SJCRH30 (cell line): ENCODE measurements around the gene DENR. TPM values are rescaled to one million over a fixed set of nuclear protein-coding genes. Genes with fewer than 3 reads are reported as not detected.
"Not testable (repeated sequence)": the region's sequence is repeated elsewhere in the genome, so short reads cannot be mapped to it uniquely, and the experiment has no call there.

Experiments used
- DNase-seq, 2 experiments: peaks; one replicate each; pipeline ENCODE4 v3.0.0-alpha.2; 2015 to 2020
- H3K27ac ChIP-seq: fragments of 250-450 bp; sonication (Bioruptor Pico); 2 replicates; pipeline ENCODE4 v1.5.1; 2020; ENCODE audit warnings: mild to moderate bottlenecking, moderate library complexity
- H3K27me3 ChIP-seq: fragments of 250-450 bp; sonication (Bioruptor Pico); 2 replicates; pipeline ENCODE4 v1.5.1; 2020; ENCODE audit warnings: mild to moderate bottlenecking, moderate library complexity
- H3K36me3 ChIP-seq: fragments of 250-450 bp; sonication (Bioruptor Pico); 2 replicates; pipeline ENCODE4 v1.5.1; 2020; ENCODE audit warnings: mild to moderate bottlenecking, moderate library complexity
- H3K4me1 ChIP-seq: fragments of 250-450 bp; sonication (Bioruptor Pico); 2 replicates; pipeline ENCODE4 v1.5.1; 2020; ENCODE audit warnings: mild to moderate bottlenecking, moderate library complexity
- H3K4me3 ChIP-seq: fragments of 250-450 bp; sonication (Bioruptor Pico); 2 replicates; pipeline ENCODE4 v1.5.1; 2020; ENCODE audit warnings: mild to moderate bottlenecking, moderate library complexity
- H3K9me3 ChIP-seq: fragments of 250-450 bp; sonication (Bioruptor Pico); replicated peaks from 2 replicates; pipeline ENCODE4 v1.5.1; 2020; ENCODE audit warnings: mild to moderate bottlenecking, moderate library complexity
- total RNA-seq: library from RNA; depleted of rRNA; stranded (reverse); fragments of >200 nt; shearing (Covaris generic); gene quantifications from 2 replicates; pipeline ENCODE4 v1.2.3, GENCODE V29; 2014

The DENR gene
- total RNA-seq, 1 experiment from 2014 or later: 82.5 TPM

GRCh38 chr12:122729583-122730214 lies 22.9 kb upstream of the DENR start:
- H3K27me3 ChIP-seq: no peaks in the 10 kb centered on the region
- H3K4me3 ChIP-seq: no peak overlapping the region
- no peak for DNase-seq
- H3K36me3 ChIP-seq: no peaks in the 10 kb centered on the region
- H3K9me3 ChIP-seq: no peaks in the 10 kb centered on the region
- no peaks in the 10 kb centered on the region for H3K4me1 ChIP-seq
- no peak overlapping the region for H3K27ac ChIP-seq

DNA sequence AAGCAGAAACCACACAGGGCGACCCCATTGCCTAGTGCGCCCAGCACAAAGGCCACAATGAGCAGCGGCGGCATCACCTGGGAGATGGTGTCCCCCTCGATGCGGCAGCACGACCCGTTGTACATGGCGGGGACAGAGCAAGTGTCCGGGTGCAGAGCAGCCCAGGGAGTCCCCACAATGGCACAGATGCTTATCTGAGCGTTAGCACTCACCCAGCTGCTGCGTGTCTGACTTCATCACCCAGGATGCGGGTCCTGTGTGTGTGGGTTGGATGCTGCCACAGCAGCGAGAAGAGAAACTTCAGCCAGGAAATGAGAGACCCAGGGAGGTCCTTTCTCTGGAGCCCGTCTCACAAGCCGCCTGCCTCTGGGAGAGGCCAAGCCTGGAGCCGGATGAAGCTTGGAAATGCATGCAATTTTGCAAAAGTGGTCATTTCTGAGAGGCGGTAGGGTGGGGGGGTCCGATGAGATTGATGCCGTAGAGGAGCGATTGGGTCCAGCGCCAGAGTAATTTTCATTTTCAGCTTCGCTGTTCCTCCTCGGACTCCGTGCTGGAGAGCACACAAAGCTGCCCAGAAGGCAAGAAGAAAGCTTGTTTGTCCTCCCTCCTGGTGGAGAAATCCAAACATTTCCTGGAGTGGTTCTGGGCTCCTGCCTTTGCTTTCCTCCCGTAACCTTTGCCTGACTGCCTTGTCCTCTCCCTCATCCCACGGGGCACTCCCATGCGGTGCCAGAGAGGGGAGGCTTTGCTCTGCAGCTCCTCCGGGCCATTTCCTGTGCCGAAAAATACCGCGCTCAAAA lies 22.2 kb upstream of the DENR start, which contains the start of gene HCAR1:
TSS of gene HCAR1 (minus strand) at position 630 of the 800 bp plus-strand sequence. CDS start at position 125, 505 bp downstream.
- H3K4me3 ChIP-seq: no peak within 1 kb of the TSS

DNA sequence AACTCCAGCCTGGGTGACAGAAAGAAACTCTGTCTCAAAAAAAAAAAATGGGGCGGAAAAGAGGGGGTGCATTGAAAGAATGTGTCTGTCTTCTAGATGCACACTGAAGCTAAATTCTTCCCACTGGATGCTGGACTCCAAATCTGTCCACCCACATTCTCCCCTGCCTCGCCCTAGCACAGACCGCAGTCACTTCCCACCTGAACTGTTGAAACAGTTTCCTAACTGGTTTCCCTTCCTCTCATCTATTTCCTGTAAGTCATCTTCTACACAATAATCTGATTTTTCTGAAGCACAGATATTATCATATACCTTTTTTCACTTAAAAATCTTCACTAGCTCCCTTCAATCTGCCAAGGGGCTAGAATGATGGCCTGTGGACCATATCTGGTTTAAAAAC lies 20.5 kb upstream of the DENR start:
- no peaks in the 10 kb centered on the region for H3K9me3 ChIP-seq
- H3K27me3 ChIP-seq: no peaks in the 10 kb centered on the region
- no peaks in the 10 kb centered on the region for H3K36me3 ChIP-seq
- H3K4me1 ChIP-seq: no peaks in the 10 kb centered on the region
- no peak overlapping the region for H3K27ac ChIP-seq
- DNase-seq: no peak
- no peak overlapping the region for H3K4me3 ChIP-seq

More for the DNA sequence above, 22.2 kb upstream of the DENR start, which contains the start of gene HCAR1:
- no peak for DNase-seq
- Histone ChIP-seq H3K9me3 (no peaks in the 10 kb centered on the region), H3K4me1 (no peaks in the 10 kb centered on the region), H3K36me3 (no peaks in the 10 kb centered on the region), H3K27ac (no peak within 1 kb of the TSS), H3K27me3 (no peaks in the 10 kb centered on the region)

GRCh38 chr12:122732611-122733010 lies 20.0 kb upstream of the DENR start:
- Histone ChIP-seq H3K27ac (no peak overlapping the region), H3K9me3 (no peaks in the 10 kb centered on the region), H3K4me3 (no peak overlapping the region), H3K27me3 (no peaks in the 10 kb centered on the region), H3K36me3 (no peaks in the 10 kb centered on the region), H3K4me1 (no peaks in the 10 kb centered on the region)
- no peak for DNase-seq

DNA sequence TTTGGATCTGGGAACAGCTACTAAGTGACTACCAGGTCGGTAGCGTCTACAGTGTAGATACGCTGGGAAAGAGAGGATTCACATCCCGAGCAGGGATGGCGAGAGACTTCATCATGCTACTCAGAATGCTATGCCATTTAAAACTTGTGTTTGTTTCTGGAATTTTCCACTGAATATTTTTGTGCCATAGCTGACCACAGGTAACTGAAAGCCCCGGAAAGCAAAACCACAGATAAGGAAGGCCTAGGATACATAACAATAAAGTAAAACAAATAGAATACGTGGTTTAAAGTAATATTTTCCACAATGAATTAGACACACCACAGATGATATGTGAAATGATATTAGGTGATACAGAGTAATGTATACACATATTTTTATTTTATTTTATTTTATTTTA lies 14.1 kb upstream of the DENR start:
- no peak for DNase-seq
- Histone ChIP-seq H3K9me3 (no peaks in the 10 kb centered on the region), H3K27ac (no peak overlapping the region), H3K36me3 (no peaks in the 10 kb centered on the region), H3K4me3 (no peak overlapping the region), H3K4me1 (peaks cover 9% of the 10 kb centered on the region), H3K27me3 (no peaks in the 10 kb centered on the region)

- Histone ChIP-seq H3K9me3 (no peaks in the 10 kb centered on the region), H3K27me3 (no peaks in the 10 kb centered on the region), H3K27ac (no peak overlapping the region), H3K4me1 (peaks cover 9% of the 10 kb centered on the region), H3K36me3 (no peaks in the 10 kb centered on the region), H3K4me3 (no peak overlapping the region)
- DNase-seq: no peak
Observed at GRCh38 chr12:122740351-122740750, 12.3 kb upstream of the DENR start.

- Histone ChIP-seq H3K27ac (no peak overlapping the region), H3K36me3 (no peaks in the 10 kb centered on the region), H3K4me1 (peaks cover 9% of the 10 kb centered on the region), H3K4me3 (no peak overlapping the region), H3K27me3 (no peaks in the 10 kb centered on the region), H3K9me3 (no peaks in the 10 kb centered on the region)
- no peak for DNase-seq
Observed at GRCh38 chr12:122743895-122744525, 8.6 kb upstream of the DENR start.

GRCh38 chr12:122747224-122748135 lies 5.1 kb upstream of the DENR start:
- Histone ChIP-seq H3K36me3 (no peaks in the 10 kb centered on the region), H3K4me3 (no peak overlapping the region), H3K27ac (no peak overlapping the region), H3K27me3 (no peaks in the 10 kb centered on the region), H3K9me3 (no peaks in the 10 kb centered on the region), H3K4me1 (peaks cover 8% of the 10 kb centered on the region)
- no peak for DNase-seq

GRCh38 chr12:122749569-122750332 lies 2.9 kb upstream of the DENR start:
- Histone ChIP-seq H3K27ac (no peak overlapping the region), H3K9me3 (no peaks in the 10 kb centered on the region), H3K27me3 (no peaks in the 10 kb centered on the region), H3K36me3 (peaks cover 5% of the 10 kb centered on the region), H3K4me1 (peaks cover 8% of the 10 kb centered on the region), H3K4me3 (peak overlapping the region; percentile 49)
- peak; percentile 59 to 78 for DNase-seq

DNA sequence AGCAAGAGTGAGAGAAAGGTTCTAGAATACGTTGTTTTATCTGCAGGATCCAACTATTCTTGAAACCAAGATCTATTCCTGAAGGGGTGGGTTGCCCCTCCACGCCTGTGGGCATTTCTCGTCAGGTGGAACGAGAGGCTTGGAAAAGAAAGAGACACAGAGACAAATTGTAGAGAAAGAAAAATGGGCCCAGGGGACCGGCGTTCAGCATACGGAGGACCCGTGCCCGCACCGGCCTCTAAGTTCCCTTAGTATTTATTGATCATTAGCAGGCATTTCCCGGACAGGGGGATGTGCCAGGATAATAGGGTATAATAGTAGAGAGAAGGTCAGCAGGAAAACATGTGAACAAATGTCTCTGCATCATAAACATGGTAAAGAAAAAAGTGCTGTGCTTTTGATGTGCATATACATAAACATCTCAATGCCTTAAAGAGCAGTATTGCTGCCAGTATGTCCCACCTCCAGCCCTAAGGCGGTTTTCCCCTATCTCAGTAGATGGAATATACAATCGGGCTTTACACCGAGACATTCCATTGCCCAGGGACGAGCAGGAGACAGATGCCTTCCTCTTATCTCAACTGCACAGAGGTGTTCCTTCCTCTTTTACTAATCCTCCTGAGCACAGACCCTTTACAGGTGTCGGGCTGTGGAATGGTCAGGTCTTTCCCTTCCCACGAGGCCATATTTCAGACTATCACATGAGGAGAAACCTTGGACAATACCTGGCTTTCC lies 1.7 kb upstream of the DENR start:
- peaks cover 13% of the 10 kb centered on the region for H3K36me3 ChIP-seq
- not testable (repeated sequence) for H3K4me3 ChIP-seq, H3K27ac ChIP-seq, H3K9me3 ChIP-seq, H3K4me1 ChIP-seq, DNase-seq, H3K27me3 ChIP-seq

DNA sequence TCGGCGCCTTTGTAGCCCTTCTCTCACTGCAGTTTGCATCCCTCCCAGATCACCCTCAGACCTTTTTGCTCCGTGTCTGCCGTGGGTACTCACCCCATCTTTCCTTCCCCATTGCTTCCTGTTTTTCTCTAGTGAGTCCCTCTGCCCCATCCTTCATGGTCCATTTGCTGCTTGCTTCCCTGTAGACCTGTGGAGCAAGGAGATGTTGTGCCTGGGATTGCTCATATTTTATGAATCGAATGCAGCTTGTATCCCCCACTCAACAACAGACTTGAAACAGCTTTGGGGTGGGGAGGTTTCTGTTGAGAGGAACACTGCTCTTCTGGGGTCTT lies 661 bp downstream of the DENR start:
- peak overlapping the region; percentile 81 for H3K27ac ChIP-seq
- no peaks in the 10 kb centered on the region for H3K27me3 ChIP-seq
- no peak for DNase-seq
- peaks cover 8% of the 10 kb centered on the region for H3K4me1 ChIP-seq
- peak overlapping the region; percentile 83 for H3K4me3 ChIP-seq
- H3K9me3 ChIP-seq: no peaks in the 10 kb centered on the region
- peaks cover 28% of the 10 kb centered on the region for H3K36me3 ChIP-seq

- peaks cover 39% of the 10 kb centered on the region for H3K36me3 ChIP-seq
- H3K27ac ChIP-seq: no peak overlapping the region
- no peaks in the 10 kb centered on the region for H3K27me3 ChIP-seq
- H3K4me3 ChIP-seq: no peak overlapping the region
- no peaks in the 10 kb centered on the region for H3K9me3 ChIP-seq
- H3K4me1 ChIP-seq: peaks cover 8% of the 10 kb centered on the region
- DNase-seq: no peak
Observed at GRCh38 chr12:122754790-122755189, 2.2 kb downstream of the DENR start.

GRCh38 chr12:122757568-122757967 lies 4.9 kb downstream of the DENR start:
- Histone ChIP-seq H3K9me3 (no peaks in the 10 kb centered on the region), H3K4me1 (peaks cover 6% of the 10 kb centered on the region), H3K36me3 (peaks cover 49% of the 10 kb centered on the region), H3K4me3 (no peak overlapping the region), H3K27me3 (no peaks in the 10 kb centered on the region), H3K27ac (no peak overlapping the region)
- DNase-seq: no peak
